ENCODE data around the gene DNAI2.

DNA sequence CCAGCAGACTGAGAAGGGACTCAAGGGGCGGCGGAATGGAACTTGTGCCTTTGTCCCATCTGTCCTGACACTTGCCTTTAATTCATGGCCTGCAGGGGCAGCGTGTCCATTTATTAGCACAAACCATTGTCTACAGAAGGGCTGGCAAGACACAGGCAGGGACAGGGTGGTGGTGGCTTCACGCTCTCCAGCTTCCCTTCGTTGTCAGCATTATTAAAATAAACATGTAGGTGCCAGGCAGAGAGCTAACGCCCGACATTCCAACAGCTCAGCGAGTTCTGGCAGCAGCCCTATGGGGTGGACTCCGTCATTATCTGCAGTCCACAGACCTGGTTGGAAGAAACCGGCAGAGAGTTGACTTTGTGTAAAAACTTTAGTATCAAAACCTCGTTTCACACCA lies 16.3 kb downstream of the DNAI2 start:
- TF ChIP-seq, protein P1, sequence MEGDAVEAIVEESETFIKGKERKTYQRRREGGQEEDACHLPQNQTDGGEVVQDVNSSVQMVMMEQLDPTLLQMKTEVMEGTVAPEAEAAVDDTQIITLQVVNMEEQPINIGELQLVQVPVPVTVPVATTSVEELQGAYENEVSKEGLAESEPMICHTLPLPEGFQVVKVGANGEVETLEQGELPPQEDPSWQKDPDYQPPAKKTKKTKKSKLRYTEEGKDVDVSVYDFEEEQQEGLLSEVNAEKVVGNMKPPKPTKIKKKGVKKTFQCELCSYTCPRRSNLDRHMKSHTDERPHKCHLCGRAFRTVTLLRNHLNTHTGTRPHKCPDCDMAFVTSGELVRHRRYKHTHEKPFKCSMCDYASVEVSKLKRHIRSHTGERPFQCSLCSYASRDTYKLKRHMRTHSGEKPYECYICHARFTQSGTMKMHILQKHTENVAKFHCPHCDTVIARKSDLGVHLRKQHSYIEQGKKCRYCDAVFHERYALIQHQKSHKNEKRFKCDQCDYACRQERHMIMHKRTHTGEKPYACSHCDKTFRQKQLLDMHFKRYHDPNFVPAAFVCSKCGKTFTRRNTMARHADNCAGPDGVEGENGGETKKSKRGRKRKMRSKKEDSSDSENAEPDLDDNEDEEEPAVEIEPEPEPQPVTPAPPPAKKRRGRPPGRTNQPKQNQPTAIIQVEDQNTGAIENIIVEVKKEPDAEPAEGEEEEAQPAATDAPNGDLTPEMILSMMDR (conservative IDR thresholded peaks at IDR 0.05 in 1 of 2, IDR thresholded peaks at IDR 0.05 in 1 of 2; ENCODE audit: extremely low read depth in 1 of 2, insufficient read depth in 1 of 2, low read depth in 1 of 2, low read length in 2 of 2), result no peak
- no peak for TF ChIP-seq EZH2 (IDR thresholded peaks at IDR 0.05; ENCODE audit: borderline replicate concordance, low read length)
